Duodenal mucosa (tissue), 2 donors: ENCODE data around the gene TUBA4B.
A peak's percentile ranks its signal among the peaks of the same experiment; 100 is the strongest.

ENCODE experiments used
- H3K27ac ChIP-seq: one replicate; pipeline ENCODE4 v1.7.0; 2013; ENCODE audit warnings: low read depth, low read length
- H3K27me3 ChIP-seq, 2 donors: one replicate each; pipeline ENCODE4 v1.7.0; 2013; ENCODE audit warnings: low read length in 2 of 2, control low read depth in 1 of 2; ENCODE audit not compliant: insufficient read depth in 2 of 2, control insufficient read depth in 1 of 2
- H3K36me3 ChIP-seq, 2 donors: one replicate each; pipeline ENCODE4 v1.7.0; 2013; ENCODE audit warnings: low read length in 2 of 2, control low read depth in 1 of 2; ENCODE audit not compliant: insufficient read depth in 2 of 2, control insufficient read depth in 1 of 2
- H3K4me1 ChIP-seq, 2 donors: one replicate each; pipeline ENCODE4 v1.7.0; 2013; ENCODE audit warnings: low read length in 2 of 2, control low read depth in 1 of 2; ENCODE audit not compliant: insufficient read depth in 2 of 2, control insufficient read depth in 1 of 2
- H3K4me3 ChIP-seq, 2 donors: one replicate each; pipeline ENCODE4 v1.7.0; 2013; ENCODE audit warnings: low read length in 2 of 2, low read depth in 1 of 2
- H3K9ac ChIP-seq, 2 donors: one replicate each; pipeline ENCODE4 v1.7.0; 2013; ENCODE audit warnings: low read length in 2 of 2, low read depth in 1 of 2
- H3K9me3 ChIP-seq, 2 donors: one replicate each; pipeline ENCODE4 v1.7.0; 2013; ENCODE audit warnings: low read length in 2 of 2, control low read depth in 1 of 2; ENCODE audit not compliant: control insufficient read depth in 1 of 2

TUBA4B gene

DNA sequence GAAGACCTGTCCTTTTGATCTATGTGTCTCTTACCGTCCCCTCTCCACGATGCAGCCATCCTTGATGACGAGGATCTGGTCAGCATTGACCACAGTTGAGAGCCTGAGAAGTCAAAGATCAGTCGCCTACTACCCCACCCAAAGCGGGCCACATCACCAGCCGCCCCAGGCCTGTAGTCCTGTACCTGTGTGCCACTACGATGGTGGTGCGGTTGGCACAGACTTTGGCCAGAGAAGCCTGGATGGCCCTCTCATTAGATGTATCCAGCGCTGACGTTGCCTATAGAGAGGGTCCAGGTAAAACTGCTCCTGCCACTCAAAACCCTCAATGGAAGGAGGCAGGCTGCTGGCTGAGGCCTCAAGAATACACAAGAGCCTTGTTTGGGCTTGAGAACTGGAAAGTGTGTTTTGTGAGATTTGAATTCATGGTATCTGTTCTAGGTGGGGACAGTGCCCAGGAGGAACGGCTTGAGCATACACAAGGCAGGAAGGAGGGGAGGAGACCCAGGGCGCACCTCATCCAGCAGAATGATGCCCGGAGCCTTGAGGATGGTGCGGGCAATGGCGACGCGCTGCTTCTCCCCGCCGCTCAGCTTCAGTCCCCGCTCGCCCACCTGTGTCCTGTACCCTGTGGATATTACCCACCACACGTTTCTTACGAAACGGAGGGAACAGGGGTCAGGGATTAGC lies 42.7 kb upstream of the TUBA4B start:
- Histone ChIP-seq H3K27me3 (no peaks in the 10 kb centered on the region), H3K9ac (no peak overlapping the region), H3K4me3 (no peak overlapping the region), H3K27ac (no peak overlapping the region), H3K9me3 (no peaks in the 10 kb centered on the region), H3K36me3 (peaks cover 9 to 51% of the 10 kb centered on the region in 2 donors), H3K4me1 (peaks cover 19 to 26% of the 10 kb centered on the region in 2 donors)

DNA sequence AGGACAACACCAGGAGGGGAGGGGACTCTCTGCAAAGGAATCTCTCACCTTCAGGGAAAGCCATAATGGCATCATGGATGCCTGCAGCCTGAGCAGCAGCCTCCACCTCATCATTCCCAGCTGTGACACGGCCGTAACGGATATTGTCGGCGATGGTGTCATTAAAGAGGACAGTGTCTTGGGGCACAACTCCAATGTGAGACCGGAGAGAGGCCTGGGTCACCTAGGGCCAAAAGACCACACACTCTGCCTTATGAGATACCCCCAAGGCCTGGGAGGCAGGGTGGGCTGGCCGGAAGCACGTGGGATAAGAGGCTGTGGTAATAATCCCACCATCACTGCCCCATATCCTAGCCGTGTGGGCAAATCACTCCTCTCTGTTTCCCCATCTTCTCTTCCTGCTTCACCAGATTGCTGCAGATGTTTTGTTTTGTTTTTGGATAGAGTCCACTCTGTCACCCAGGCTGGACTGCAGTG lies 42.1 kb upstream of the TUBA4B start:
- H3K36me3 ChIP-seq: peaks cover 9 to 51% of the 10 kb centered on the region in 2 donors
- peaks cover 18 to 22% of the 10 kb centered on the region in 2 donors for H3K4me1 ChIP-seq
- H3K9ac ChIP-seq: no peak overlapping the region
- H3K27me3 ChIP-seq: no peaks in the 10 kb centered on the region
- no peak overlapping the region for H3K27ac ChIP-seq
- H3K9me3 ChIP-seq: no peaks in the 10 kb centered on the region
- no peak overlapping the region for H3K4me3 ChIP-seq

DNA sequence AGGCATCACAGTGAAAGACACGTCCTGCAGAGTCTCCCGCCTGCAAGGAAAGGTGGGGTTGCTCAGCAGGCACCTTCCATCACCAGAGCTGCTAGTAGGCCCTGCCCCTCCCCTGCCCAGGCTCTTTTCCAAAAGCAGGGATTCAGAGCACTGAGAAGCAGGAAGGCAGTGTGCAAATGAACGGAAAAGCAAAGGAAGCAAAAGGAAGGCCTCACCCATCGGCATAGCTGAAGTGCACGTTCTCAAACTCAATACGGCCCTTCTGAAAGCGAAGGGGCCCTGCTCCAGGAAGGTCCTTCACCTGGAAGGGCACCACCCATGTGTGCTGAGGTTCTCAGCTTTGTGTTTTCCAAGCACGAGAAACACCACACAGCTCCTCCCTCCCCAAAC lies 40.0 kb upstream of the TUBA4B start:
- H3K4me3 ChIP-seq: no peak overlapping the region
- H3K27me3 ChIP-seq: no peaks in the 10 kb centered on the region
- no peak overlapping the region for H3K9ac ChIP-seq
- H3K27ac ChIP-seq: no peak overlapping the region
- H3K9me3 ChIP-seq: no peaks in the 10 kb centered on the region
- H3K36me3 ChIP-seq: peaks cover 9 to 50% of the 10 kb centered on the region in 2 donors
- peaks cover 9 to 17% of the 10 kb centered on the region in 2 donors for H3K4me1 ChIP-seq

DNA sequence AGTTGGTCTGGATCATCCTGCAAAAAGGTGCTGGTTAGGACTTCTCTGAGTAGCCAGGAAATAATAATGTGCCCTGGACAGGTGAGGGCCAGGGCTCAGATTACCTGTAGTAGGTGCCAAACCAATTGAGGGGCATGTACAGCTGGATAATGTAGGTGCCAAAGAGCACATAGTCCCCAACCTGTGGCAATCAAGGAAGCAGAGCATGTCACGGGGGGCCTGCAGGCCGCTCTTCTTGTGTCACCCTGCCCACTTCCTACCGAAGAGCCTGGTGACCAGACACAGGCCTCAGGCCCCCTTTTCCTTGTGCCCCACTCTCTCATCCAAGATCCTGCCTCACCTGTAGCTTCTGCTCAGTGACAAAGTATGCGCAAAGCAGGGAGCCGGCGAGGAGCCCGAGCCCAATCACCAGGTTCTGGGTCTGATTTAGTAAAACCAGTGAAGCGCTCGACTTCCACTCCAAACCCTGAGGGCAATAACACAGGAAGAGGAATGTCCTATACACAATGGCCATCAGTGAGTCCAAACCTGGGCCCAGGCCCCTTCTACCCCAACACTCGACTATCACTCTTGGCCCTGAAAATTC lies 39.5 kb upstream of the TUBA4B start:
- Histone ChIP-seq H3K9me3 (no peaks in the 10 kb centered on the region), H3K27me3 (no peaks in the 10 kb centered on the region), H3K4me1 (peaks cover 9 to 17% of the 10 kb centered on the region in 2 donors), H3K36me3 (peaks cover 9 to 44% of the 10 kb centered on the region in 2 donors), H3K27ac (no peak overlapping the region), H3K4me3 (no peak overlapping the region), H3K9ac (no peak overlapping the region)

DNA sequence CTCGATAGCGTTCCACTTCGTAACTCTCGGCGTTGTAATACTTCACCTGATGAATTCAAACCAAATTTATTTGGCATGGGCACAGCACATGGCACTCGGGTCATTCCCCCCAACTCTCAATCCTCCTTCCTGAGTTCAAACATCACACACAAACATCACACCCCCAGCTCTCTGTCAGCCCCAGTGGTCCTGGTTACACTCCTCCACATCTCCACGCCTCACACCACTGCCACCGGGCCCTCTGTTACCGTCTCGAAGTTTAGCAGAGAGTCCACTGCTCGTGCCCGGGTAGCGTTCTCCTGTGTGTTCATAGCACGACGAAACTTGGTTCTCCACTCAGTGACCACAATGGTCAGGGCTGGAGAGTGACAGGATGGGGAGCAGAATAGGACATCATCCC lies 38.9 kb upstream of the TUBA4B start:
- H3K36me3 ChIP-seq: peaks cover 9 to 39% of the 10 kb centered on the region in 2 donors
- no peak overlapping the region for H3K4me3 ChIP-seq
- no peak overlapping the region for H3K9ac ChIP-seq
- no peak overlapping the region for H3K27ac ChIP-seq
- no peaks in the 10 kb centered on the region for H3K9me3 ChIP-seq
- H3K27me3 ChIP-seq: no peaks in the 10 kb centered on the region
- peaks cover 11 to 18% of the 10 kb centered on the region in 2 donors for H3K4me1 ChIP-seq

DNA sequence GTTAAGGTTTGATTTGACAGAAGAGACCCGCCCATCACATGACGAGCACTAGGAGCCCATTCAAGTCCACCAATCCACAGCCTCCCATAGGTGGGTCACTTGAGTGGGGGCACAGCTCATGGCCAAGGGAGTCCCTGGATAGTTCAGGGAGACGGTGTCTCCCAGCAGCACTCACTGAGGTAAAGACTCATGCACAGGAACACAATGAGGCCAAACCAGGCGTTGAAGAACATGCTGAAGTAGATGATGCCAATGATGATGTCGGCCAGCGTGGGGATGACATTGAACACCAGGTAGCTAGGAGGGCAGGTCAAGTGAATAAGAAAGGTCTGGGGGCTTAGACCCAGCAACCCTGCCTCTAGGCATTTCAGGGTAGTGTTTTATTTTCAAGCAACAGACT lies 38.3 kb upstream of the TUBA4B start:
- H3K9ac ChIP-seq: no peak overlapping the region
- no peaks in the 10 kb centered on the region for H3K9me3 ChIP-seq
- H3K36me3 ChIP-seq: peaks cover 9 to 37% of the 10 kb centered on the region in 2 donors
- no peaks in the 10 kb centered on the region for H3K27me3 ChIP-seq
- no peak overlapping the region for H3K27ac ChIP-seq
- peaks cover 17 to 24% of the 10 kb centered on the region in 2 donors for H3K4me1 ChIP-seq
- no peak overlapping the region for H3K4me3 ChIP-seq

DNA sequence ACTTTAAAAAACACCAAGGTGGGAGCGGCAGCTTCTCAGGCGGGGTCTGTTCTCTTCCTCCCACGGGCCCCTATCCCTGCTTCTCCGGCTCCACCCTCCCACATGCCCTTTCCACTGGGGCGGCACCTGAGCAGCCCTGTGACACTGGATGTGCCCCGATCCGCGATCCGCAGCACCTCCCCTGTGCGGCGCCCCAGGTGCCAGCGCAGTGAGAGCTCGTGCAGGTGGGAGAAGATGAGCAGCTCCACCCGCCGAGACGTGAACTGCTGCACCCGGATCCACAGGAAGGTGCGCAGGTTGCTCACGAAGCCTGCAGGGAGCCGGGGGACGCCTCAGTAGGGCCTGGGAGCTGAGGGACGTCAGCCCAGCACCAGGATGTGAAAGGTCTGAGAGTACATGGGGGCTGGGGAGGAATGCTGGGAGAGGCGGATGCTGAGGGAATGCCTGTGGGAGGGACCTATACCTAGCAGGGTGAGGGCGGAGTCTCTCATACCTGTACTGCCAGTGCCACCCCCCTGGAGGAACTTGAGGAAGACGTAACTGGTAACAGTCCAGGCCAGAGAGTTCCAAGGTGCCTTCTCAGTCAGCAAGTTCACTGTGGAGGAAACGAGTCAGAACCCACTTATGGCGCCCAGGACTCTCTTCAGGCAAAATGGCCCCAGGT lies 37.0 kb upstream of the TUBA4B start:
- Histone ChIP-seq H3K9ac (no peak overlapping the region), H3K27ac (no peak overlapping the region), H3K36me3 (peaks cover 21 to 42% of the 10 kb centered on the region in 2 donors), H3K27me3 (no peaks in the 10 kb centered on the region), H3K4me1 (peaks cover 21 to 27% of the 10 kb centered on the region in 2 donors), H3K9me3 (no peaks in the 10 kb centered on the region), H3K4me3 (no peak overlapping the region)

DNA sequence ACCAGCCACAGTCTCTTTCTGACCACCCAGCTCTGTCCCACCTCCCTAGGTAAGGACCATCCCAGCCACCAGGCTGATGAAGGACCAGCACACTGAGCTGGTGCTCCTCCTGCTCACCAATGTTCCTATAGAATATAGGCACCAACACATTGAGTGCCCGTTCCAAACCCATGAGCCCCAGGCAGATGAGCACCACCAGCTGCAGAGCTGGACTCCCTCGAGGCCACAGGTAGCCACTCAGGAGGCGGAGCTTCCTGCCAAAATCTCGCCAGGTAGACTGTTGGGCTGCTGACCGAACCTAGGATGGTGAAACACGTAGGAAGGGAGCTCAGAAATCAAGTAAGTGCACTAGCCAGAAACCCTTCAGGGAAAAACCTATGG lies 36.5 kb upstream of the TUBA4B start:
- Histone ChIP-seq H3K4me3 (no peak overlapping the region), H3K27ac (no peak overlapping the region), H3K9ac (no peak overlapping the region), H3K27me3 (no peaks in the 10 kb centered on the region), H3K4me1 (peaks cover 21 to 27% of the 10 kb centered on the region in 2 donors), H3K36me3 (peaks cover 24 to 48% of the 10 kb centered on the region in 2 donors), H3K9me3 (no peaks in the 10 kb centered on the region)

DNA sequence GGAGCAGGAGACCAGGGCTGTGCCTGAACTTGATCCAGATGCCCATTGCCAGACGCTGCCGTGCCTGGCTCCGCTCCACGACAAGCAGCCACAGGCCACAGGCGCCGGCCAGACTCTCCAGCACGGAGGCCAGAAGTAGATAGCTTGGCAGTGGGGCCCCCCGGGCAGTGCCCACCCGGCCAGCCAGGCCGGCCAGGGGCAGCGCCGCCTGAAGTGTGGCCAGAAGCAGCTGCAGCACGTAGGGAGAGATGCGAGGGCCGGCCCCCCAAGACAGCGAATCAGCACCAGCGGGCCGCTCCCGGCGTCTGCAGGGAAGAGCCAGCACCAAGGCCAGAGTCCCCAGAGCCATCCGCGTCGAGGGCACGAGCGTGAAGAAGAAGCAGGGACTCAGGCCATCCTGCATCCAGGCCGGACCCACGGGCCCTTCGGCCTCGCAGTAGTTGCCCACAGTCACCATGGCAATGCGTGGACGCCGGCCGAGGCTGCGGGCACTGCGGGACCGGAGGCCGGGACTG lies 34.8 kb upstream of the TUBA4B start:
- no peaks in the 10 kb centered on the region for H3K9me3 ChIP-seq
- H3K36me3 ChIP-seq: peaks cover 37 to 55% of the 10 kb centered on the region in 2 donors
- peak overlapping the region; percentile 75 to 78 for H3K4me3 ChIP-seq
- peak overlapping the region; percentile 45 for H3K9ac ChIP-seq
- peaks cover 21 to 27% of the 10 kb centered on the region in 2 donors for H3K4me1 ChIP-seq
- H3K27ac ChIP-seq: peak overlapping the region; percentile 74
- H3K27me3 ChIP-seq: no peaks in the 10 kb centered on the region
